MM.1S (cell line): Measurements from ENCODE around the gene NPC1L1.

ENCODE experiments used
- CTCF ChIP-seq: fragments of 300-600 bp; sonication (generic); IDR thresholded peaks from 2 replicates; pipeline ENCODE4 v1.5.1; 2016; ENCODE audit warnings: antibody characterized with exemption, low read length, mixed read lengths
- EZH2phosphoT487 ChIP-seq: fragments of 300-600 bp; sonication (generic); IDR thresholded peaks from 2 replicates; pipeline ENCODE4 v1.6.1; 2018; ENCODE audit warnings: antibody characterized with exemption, low read length

- TF ChIP-seq CTCF (no peak), EZH2phosphoT487 (no peak)
Observed at GRCh38 chr7:44467217-44467548, 73.9 kb downstream of the NPC1L1 start.
